ENCODE data around the gene BEGAIN.

DNA sequence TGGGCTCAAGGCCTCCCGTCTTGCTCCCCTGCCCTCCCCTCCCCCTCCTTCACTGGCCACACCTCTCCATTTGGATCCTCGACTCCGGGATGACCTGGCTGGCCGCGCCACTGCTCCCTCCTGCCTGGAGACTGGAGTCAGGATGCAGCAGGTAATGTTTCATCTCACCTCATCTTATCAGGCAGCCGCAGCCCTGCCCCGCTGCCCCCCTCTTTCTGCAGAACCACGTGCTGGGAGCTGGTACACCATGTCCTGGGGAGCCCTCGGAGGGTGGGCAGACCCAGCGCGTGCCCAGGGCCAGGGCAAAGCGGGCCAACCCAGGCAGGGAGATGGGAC lies 31.1 kb downstream of the BEGAIN start:
- TF ChIP-seq EZH2 (IDR thresholded peaks at IDR 0.05; ENCODE audit: borderline replicate concordance, low read depth, low read length, severe bottlenecking) (no peak), POLR2A (IDR thresholded peaks at IDR 0.05; ENCODE audit: low read depth, low read length) (no peak), CTCF (IDR thresholded peaks at IDR 0.05; ENCODE audit: extremely low read depth in 1 of 2, insufficient read depth in 1 of 2, low read depth in 1 of 2, low read length in 2 of 2) (no peak)
